ENCODE measurements around the gene TPK1.
"Not testable (repeated sequence)": the region's sequence is repeated elsewhere in the genome, so short reads cannot be mapped to it uniquely, and the experiment has no call there.

Gene TPK1

DNA sequence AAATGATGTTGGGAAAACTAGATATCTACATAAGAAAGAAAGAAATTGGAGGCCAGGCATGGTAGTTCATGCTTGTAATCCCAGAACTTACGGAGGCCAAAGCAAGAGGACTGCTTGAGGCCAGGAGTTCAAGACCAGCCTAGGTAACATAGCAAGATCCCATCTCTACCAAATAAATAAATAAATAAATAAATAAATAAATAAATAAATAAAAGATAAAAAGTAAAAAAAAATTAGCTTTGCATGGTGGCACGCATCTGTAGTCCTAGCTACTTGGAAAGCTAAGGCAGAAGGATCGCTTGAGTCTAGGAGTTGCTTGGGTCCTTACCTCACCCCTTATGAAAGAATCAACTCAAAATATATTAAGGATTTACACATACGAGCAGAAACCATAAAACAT is 238.9 kb downstream of the TPK1 start:
- no peak for DNase-seq

DNA sequence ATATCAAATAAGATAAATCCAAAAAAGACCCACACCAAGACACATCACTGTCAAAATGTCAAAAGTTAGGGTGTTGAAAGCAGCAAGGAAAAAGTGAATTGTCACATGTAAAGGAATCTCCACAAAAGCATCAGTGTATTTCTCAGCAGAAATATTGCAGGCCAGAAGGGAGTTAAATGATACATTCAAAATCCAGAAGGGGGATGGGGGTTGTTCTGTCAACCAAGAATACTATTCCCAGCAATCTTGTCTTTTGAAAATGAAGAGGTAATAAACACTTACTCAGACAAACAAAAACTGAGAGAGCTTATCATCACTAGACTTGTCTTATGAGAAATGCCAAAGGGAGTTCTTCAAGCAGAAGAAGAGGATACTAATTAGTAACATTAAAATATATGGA is 241.3 kb downstream of the TPK1 start:
- no peak for DNase-seq

DNA sequence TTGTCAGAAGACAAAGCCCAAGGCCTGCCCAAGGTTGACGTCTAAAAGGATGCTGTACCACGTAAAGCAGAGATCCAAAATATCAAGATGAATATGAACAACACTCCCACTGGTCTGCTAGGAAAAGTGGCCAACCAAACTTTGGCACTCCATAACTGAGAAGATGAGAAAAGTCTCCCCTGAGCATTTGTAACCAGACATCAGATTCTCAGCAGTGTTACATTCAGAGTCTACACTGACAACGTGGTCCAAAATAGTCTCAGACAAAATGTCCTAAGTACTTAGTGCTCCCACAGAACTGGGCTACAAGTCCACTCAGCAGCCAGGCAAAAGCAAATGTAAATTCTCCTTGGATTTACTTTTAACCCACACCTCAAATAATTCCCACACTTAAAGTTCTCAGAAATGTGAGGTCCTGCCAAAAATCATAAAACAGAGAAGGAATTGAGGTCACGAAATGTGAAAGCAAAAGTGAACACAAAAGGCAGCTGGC is 247.2 kb downstream of the TPK1 start:
- DNase-seq, result no peak

DNA sequence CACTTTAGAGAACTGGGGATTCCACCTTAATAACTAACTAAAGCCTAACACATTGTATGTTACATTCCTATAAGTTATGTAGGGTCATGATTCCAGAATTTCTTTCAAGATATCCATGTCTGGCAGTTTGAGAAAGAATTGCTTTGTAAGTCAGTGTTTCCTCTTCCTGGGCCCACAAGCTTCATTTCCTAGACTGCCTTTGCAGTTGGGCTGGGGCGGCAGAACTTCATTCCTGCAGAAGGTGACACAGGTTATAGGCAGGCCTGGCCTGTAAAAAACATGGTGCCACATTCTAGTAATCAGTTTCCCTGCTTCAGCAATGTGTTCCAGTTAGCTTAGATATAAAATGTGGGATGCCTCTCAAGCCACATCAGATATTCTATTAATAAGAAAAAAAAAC is 248.2 kb downstream of the TPK1 start:
- DNase-seq, result no peak

DNA sequence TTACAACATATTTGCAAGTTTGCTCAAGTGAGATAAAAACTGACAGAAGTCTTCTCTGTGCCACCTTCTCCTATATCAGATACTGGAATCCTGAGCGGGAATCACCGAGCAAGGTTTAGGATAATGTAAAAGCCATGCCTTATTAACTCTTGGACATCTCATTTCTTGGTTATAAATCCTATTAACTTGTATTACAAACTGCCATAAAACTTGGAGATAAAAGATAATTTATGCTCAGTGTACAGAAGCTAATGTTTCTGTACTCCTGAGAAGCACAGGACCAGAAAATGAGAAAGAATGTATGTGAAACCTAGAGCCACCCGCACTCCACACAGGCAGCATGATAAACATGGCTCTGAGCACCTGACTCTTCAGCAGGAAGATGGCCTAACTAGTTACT is 251.1 kb downstream of the TPK1 start:
- no peak for DNase-seq

DNA sequence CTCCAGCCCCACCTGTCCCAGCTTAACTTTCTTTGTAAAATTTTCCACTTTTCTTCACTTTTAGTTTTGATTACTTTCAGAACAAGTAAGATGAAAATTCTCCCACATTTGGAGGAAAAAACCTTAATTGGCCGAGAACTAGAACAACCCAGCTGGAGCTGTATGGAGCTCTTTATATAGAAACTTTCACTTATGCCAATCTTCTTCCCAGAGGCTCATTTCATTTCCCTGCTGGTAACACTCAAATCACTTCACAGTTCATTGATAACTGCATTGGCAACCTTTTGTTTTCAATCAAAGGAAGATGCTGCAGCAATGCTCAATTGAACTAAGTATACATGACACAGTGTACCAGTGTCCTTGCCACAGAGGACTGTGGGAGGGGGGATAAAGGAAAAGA is 256.2 kb downstream of the TPK1 start:
- no peak for DNase-seq

DNA sequence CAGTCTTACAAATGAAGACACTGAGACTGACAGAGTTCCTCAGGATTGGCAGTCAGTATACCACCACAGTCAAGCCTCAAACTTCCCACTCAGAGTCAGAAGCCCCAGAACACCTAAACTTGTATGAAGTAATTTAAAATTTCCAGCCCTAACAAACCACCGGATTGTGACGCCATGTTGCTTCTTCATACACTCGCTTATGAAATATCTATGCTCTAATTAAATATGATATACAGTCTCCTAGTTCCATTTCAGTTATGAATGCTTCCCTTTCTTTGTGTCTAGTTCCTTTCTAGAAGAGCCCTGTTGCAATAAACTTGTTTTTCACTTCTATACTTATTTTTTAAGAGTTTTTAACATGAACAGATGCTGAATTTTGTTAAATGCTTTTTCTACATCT is 260.4 kb downstream of the TPK1 start:
- no peak for DNase-seq

DNA sequence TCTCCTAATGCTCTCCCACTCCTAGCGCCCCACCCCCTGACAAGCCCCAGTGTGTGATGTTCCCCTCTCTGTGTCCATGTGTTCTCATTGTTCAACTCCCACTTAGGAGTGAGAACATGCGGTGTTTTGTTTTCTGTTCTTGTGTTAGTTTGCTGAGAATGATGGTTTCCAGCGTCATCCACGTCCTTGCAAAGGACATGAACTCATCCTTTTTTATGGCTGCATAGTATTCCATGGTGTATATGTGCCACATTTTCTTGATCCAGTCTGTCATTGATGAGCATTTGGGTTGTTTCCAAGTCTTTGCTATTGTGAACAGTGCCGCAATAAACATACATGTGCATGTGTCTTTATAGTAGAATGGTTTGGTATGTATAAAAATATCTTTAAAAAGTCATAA is 261.1 kb downstream of the TPK1 start:
- not testable (repeated sequence) for DNase-seq

DNA sequence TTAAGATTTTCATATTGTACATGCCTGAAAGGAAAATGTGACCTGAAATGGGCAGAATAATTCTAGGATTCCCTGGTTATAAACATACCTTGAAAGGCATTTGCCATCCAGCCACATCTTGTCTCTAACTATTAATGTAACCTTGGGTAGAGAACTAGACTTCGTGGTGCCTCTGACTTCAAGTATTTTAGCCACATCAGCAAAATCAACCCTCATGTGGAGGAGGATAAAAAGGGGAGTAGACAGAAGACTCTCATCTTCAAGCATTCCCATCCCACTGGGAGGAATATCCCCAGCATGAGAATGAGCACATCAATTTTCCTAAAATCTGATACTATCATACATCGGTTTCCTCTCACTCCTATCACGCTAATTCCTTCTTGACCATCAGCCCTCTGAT is 267.6 kb downstream of the TPK1 start:
- DNase-seq, result no peak

DNA sequence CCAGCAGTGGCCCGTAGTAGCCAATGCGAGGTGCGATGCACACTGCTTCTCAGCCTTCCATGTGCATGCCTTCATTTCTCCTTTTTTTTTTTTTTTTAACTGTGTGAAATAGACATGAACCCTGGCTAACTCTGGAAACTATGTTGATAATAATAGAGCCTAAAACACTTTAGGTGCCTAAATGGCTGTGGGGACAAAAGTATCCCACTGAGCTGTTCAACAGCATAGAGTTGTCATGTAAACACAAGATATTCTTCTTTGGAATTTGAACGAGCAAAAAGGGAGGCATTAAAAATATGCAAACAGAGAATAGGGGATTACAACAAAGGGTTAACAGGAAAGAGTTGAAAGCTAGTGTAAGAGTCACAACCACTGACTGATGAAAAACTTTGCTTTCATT is 270.3 kb downstream of the TPK1 start:
- no peak for DNase-seq

DNA sequence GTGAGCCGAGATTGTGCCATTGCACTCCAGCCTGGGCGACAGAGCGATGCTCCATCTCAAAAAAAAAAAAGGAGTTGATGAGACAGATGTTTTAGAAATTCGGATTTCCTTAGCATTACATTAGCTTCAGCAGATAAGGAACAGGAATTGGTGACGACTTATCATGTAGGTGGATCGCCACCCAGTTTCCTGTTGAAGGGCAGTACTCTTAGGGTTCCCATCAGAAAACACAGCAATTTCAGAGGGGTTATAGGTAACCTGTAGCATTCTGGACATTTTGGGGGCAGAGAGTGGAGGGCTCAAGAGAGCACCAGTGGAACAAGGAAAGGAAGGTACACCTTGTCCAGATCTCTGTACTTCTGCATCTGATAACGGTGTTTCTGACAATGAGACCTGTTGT is 286.0 kb downstream of the TPK1 start:
- no peak for DNase-seq

DNA sequence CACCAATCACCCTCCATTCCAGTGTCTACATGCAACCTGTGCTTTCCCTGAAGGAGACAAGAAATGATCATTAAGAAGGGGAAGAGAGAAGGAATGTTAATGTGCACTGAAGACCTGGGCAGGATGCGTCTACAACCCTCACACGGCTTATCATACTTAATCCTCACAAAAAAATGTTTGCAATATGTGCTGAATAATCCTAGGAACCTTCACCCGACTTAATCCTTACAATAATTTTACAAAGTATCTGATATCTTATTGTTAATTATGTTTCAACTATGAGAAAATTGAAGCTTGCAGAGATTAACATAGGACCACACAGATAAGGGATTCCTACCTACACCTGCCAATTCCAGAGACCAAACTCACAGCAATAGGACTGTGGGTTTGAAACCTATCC is 287.3 kb downstream of the TPK1 start:
- DNase-seq, result no peak

DNA sequence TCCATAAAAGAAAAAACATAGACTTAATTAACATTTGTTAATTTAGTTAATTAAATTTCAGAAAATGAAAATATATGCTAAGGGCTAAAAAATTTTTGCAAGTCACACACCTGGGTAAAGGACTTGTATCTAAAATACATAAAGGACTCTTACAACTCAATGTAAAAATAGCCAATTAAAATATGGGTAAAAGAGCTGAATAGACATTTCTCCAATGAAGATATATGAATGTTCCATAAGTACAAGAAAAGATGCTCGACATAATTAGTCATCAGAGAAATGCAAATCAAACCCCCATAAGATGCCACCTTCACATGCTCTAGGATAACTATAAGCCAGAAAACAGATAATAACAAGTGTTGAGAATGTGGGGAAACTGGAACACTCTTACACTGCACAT is 288.0 kb downstream of the TPK1 start:
- no peak for DNase-seq

DNA sequence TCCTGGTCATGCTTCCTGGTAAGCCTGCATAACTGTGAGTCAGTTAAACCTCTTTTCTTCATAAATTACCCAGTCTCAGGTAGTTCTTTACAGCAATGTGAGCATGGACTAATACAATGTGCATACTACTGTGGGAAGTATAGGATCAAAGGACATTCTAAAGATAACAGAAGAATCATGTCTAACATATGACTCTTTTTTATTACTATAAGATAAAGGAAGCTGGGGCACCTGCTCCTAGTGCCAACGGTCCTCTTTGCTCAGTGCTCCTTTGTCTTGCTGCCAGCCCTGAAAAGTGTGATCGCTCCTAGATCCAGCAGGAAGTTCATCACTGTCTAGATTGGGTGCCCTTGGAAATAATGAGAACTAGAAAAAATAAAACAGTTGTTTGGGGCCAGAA is 289.1 kb downstream of the TPK1 start:
- DNase-seq, result no peak

DNA sequence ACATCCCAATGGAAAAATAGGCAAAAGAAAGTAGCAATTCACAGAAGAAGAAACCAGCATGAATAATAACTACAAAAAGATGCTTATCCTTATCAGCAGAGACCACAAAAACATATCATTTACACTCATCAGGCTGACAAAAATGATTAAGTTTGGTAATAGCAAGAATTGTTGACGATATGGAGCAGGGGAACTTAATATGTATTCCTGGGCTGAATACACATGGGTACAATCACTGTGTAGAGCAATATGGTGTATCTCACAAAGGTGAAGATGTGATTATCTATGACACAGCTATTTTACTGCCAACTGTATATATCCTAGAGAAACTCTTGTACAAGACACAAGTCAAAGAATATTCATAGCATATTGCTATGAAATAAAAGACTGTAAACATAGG is 290.5 kb downstream of the TPK1 start:
- DNase-seq, result no peak

DNA sequence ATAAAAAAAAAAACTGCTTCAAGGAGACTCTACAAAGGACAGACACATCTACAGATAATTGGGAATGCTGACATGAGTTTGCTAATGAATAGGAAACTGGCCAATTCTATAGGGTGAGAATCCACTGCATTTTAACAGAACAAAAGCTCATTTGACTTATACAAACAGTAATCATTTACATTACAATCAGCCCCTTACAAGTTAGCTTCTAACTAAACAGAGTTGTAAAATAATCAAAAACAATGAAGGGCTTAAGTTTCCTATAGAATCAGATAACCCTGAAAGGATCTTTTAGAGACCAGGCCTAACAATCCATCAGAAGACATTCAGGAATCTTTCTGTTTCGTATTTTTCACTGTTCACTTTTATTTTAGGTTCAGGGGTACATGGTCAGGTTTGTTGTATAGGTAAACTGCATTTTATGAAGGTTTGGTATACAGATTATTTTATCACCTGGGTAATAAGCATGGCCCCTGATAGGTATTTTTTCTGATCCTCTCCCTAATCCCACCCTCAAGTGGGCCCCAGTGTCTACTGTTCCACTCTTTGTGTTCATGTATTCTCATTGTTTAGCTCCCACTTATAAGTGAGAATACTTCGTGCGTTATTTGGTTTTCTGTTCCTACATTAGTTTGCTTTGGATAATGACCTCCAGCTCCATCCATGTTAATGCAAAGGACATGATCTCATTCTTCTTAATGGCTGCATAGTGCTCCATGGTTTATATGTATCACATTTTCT is 301.0 kb downstream of the TPK1 start:
- no peak for DNase-seq

DNA sequence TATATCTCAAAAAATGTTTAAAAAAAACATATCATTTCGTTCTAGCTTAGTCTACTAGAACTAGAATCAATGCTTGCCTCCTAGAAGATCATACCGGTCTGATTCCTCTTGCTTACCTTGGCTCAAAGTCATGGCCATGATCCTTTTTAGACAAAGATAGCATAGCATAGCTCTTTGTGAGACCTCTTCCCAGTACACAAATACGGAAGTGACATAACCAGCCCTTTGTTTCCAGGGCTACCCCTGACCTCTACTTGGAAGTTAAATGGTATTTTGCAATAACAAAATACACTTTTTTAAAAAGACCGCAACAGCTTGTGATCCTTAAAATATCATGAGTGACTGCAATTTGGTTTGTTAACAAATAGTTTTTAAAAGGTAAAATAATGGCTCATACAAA is 301.7 kb downstream of the TPK1 start:
- no peak for DNase-seq

DNA sequence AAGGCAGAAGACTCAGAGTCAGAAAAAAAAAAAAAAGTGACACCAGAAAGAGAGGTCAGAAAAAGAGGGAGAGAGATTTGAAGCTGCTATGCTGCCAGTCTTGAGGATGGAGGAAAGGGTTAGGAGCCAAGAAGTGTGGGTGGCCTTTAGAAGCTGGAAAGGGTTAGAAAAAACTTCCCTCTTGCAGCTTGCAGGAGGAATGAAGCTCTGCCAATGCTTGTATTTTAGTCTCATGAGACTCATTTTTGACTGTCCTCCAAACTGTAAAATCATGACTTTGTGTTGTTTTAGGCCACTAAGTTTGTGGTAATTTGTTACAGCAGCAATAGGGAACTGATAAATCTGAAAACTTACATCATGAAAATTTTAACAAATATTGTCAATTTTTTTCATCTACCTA is 304.7 kb downstream of the TPK1 start:
- DNase-seq, result no peak

DNA sequence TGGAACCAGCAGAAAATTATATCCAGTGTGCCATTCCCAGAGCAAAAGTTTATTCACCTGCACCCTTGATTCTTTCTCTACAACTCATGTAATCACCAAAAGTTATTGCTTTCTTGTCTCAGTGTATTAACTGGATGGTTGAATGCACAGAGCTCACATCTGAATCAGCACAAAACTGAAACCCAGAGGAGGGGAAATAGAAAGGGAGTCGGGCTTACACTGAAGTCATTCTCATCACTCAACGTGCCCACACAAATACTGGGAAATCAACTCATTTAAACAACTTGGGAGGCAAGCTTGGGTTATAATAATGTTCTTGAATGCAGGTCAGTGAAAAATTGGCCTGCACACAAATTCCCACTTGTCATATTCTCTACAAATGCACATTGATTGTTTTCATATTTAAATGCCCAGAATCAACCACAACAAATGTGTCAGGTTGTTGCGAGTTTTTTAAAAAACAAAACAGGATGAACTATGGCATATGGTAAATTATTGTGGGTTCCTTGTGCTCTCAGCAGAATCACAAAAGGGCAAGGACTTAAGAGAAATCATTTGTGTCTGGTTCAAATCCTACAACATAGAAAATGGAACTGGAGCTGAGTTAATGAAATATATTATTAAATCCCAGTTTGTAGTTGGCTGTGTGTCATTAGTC is 306.5 kb downstream of the TPK1 start:
- DNase-seq, result no peak

DNA sequence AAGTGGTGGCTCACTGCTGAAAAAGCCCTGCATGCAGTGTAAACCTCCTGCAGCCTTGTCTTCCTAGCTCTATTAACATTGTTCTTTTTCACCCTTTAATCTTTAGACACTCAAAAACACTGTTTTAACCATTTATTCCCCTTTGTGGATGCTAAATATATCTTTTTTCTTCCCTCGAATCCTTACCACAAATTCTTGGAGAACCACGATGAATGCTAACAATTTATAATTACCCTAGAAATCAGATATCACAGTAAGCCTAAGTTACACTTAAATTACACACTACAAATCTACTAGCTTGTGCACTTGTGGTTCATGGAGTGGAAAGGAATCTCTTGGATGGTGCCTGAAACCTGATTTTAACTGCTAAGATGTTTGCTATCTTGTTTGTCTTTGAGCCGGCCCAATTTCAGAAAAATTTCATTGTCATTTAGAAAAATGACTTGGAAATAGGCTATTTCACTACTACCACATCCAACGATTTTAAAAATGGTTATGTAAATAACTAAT is 307.3 kb downstream of the TPK1 start:
- no peak for DNase-seq

DNA sequence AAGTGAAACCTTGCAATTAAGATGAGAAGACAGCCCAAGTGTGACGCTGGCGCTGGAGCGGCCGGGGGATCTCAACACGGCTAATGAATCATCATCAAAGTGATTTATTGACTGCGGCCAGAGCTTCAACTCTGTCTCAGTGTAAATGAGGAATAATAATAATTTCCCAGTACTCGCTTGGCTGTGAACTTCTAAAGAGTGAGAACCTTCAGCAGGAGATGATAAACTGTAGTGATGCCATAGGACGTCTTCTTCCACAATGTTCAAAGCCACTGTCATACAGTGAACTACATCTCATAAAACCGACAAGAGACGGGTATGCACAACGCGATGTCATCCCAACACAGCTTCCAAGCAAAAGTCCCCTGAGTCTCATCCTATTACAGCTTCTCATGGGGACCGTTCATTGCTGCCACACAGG is 308.8 kb downstream of the TPK1 start:
- DNase-seq, result no peak

DNA sequence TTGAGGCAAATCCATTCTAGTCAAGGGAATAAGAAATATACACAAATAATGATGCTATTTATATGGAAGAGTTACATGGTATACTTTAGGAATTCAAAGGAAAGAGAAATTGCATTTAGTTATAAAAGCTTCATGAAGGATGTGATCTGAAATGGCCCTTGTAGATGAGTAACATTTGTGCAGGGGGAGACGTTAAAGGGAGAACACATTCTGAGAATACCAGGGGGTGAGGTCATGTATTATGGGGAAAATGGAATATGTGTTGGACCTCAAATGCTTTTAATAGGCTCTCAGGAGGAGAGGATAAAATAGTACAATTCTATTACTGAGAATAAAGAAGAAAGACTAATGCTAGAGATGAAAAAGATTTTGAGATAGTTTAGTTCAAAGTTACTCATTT is 309.9 kb downstream of the TPK1 start:
- DNase-seq, result no peak

DNA sequence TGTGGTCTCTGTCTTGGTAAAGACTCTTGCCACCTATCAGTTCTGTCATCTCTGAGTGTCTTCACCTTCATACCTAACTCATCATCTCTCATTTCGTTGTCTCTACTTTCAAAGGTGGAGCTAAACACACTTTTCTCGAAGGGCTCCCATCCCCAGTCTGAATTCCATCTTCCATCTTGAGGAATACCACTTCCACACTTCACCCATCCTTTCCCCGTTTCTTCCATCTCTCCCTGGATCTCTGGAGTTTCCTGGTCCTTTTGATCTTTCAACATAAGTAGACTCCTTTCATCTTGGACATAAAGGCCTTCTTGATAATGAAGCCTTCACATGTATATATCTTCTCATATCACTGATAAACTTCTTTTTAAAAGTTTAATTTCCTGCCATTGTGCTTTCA is 311.6 kb downstream of the TPK1 start:
- DNase-seq, result no peak

DNA sequence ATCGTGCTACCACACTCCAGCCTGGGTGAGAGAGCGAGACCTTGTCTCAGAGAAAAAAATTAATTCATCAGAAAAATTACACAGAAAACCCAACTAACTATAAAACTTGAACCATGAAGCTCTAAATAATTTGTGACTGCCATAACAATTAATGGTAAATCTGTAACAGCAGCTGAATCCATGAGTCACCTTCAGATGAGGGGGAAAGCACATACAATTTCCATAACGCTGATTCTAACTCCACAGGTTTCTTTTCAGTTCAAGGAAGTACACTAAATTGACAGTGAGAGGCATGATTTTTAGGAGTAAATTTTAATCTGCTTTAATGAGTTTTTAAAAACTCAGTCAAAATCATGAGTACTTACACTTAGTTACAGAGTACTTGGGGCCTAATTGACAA is 312.2 kb downstream of the TPK1 start:
- DNase-seq, result no peak

DNA sequence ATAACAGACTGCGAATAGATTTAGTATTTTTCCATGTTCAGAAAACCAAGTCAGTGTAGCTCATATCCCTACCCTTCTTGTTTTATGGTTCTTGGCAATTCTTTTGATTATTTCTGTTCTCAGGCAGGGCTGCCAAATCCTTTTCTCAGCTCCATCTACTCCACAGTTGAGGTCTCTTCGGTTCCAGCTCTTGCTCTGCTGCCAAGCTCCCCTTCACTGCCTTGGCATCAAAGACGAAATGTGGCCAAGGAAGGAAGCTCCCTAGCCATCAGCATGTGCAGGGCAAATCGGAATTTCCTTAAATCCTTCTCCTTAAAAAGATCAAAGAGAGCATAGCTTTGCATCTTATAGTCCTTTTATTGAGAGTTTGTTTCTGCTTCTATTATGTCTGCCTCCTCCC is 315.9 kb downstream of the TPK1 start:
- DNase-seq, result no peak
